HG03045 (cell line): ENCODE results near the gene ZNF275.
"Not testable (repeated sequence)": the region's sequence is repeated elsewhere in the genome, so short reads cannot be mapped to it uniquely, and the experiment has no call there.

Source experiments
- ATAC-seq: cut with Tn5 transposase; IDR thresholded peaks from one replicate; pipeline ENCODE4 v1.9.1; 2021; ENCODE audit warnings: mild to moderate bottlenecking, moderate library complexity; ENCODE audit not compliant: unreplicated experiment

The ZNF275 gene

DNA sequence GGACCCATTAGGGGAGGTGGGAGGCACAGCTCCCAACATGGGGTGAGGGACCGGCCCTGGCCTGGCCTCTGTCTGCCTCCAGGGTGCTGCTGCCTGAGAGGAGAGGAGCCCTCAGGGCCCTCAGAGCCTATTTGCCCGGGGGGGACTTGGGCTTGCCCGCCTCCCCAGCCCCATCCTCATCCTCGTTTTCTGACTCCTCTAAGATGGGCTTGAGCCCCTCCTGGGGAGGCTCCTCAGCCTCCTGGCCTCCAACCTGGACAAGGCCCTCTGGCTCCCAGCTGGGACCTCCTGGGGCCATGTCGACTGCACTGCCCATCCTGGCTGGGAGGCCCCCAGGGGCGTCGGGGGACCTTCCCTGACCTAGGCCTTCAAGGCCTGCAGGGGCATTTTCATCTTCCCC is 15.1 kb upstream of the ZNF275 start:
- no peak for ATAC-seq

- ATAC-seq: no peak
Measured at GRCh38 chrX:153319295-153320046, 14.5 kb upstream of the ZNF275 start.

DNA sequence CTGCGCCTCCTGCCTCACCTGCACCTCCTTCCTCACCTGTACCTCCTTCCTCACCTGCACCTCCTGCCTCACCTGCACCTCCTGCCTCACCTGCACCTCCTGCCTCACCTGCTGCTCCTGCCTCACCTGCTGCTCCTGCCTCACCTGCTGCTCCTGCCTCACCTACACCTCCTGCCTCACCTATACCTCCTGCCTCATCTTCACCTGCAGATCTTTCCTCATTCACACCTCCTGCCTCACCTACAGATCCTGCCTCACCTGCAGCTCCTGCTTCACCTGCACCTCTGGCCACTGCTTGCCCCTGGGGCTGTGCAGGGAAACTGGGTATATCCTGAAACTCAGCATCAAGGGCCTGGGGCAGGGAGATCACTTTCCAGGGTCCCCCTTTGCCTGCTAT is 13.9 kb upstream of the ZNF275 start:
- not testable (repeated sequence) for ATAC-seq

DNA sequence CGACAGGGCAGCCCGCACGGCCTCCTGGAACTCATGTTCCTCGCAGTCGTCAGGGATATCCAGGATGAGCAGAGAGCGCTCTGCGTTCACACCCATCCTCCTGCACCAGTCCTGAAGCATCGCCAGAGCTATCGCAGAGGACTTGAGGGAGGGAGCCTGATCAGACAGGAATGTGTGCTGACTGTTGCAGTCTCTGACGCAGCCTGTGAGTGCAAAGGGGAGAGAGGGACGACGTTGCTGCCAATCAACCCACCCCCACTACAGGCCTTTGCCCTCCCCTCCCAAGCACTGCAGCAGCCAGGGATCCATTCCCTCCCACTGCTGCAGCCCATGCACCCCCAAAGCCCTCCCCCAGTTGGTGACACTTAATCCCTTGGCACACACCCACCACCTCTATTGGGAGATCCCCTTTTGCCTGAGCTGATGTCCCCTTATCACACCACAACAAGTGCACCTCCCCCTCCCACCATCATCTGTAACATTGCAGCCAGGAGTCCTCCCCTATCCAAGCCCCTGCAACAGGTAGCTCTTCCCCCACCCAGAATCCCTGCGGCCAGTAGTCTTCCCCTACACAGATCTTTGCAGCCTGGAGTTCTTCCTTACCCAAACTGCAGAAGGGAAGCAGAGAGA is 13.3 kb upstream of the ZNF275 start:
- ATAC-seq: no peak

DNA sequence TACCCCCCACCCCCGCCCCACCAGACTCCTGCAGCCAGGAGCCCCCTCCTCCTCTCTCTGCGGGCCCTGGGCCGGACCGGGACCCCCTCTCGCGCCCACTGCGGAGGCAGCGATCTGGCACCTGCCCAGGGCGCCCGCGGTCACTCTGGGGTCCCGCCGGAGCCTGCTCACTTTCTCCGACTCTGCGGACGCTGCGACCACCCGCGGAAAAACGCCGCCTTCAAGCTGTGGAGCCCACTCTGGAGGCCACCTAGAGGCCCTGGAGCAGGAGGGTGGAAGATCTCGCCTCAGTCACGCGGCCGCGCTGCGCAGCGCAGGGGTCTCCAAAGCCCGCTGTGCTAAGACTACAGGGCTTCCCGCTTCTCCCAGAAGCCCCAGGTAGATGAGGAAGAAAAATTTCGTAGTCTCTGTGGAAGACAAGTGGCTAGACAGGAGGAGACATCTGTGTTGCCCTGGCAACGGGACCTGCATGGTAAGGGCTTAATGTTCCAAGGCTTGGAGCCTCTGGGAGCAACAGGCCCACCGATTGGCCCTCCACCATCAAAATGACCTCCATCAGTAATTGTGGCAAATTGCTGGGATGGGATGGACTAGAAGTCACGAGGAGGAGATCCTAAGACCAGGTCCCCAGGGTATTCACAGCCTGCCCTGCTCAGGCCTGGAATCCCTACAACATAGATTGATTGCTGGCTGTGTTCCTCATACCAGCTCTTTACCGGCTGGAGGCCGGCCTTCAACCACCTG is 12.4 kb upstream of the ZNF275 start, which contains the start of gene PNMA6F:
Gene PNMA6F, minus strand, starts transcription at position 387 of the 744 bp plus-strand sequence. CDS start 1,093 bp downstream, outside the sequence.
- ATAC-seq: no peak

DNA sequence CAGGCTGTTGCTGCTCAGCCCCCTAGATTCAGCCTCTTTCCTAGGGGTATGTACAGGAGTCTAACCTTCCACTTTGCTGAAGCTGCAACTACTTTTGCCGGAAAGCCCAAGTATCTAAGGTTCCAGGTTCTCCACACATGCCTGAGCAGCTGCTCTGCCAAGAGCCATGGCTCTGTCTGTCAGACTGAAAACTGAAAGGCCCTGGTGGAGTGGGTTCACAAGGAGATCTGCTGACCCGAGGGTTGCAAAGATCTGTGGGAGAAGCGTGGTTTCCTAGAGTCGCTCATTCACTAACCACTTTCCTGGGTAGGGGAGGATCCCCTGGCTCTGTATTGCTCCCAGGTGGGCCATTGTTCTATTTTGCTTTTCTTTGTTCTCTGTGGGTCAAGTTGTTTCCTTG is 6.4 kb upstream of the ZNF275 start:
- ATAC-seq: no peak

DNA sequence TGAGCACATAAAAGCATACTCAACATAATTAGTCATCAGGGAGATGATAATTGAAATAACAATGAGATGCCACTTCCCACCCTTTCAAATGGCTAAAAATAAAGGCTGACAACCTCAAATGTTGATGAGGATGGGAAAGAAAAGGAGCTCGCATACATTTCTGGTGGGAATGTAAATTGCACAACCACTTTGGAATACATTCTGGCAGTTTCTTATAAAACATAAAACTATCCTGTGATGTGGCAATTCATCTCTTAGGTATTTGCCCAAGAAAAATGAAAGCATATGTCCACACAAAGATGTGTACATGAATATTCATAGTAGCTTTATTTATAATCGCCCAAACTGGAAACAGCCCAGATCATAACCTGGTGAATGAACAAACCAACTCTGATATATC is 687 bp upstream of the ZNF275 start:
- ATAC-seq: no peak

DNA sequence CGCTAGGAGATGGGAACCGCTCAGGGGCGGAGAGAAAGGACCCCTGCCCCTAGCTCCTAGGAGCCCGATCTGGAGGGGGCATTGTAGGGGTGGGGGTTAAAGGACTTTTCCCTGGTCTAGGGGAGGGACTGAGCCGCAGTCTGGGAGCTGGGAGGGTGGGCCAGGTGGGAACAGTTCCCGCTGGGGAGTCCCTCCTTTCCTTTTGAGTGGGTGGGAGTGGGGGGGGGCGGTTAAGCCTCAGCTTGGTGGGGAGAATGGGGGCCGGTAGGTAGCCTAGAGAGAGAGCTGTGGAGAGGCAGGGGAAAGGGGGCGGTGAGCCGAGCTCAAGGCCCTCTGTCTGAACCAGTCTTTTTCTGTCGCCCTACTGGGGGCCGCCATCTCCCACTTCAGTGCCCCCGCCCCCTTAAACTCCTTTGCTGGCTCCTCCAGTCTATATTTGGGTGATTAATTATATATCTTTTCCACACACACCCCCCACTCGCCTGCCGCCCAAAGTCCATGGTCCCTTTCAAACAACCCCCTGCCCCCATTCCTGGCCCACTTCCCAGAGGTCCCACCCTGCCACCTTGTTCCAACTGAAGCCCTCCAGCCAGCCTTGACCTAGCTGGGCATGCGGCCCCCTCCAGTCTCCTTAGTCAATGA is 822 bp downstream of the ZNF275 start:
- no peak for ATAC-seq

DNA sequence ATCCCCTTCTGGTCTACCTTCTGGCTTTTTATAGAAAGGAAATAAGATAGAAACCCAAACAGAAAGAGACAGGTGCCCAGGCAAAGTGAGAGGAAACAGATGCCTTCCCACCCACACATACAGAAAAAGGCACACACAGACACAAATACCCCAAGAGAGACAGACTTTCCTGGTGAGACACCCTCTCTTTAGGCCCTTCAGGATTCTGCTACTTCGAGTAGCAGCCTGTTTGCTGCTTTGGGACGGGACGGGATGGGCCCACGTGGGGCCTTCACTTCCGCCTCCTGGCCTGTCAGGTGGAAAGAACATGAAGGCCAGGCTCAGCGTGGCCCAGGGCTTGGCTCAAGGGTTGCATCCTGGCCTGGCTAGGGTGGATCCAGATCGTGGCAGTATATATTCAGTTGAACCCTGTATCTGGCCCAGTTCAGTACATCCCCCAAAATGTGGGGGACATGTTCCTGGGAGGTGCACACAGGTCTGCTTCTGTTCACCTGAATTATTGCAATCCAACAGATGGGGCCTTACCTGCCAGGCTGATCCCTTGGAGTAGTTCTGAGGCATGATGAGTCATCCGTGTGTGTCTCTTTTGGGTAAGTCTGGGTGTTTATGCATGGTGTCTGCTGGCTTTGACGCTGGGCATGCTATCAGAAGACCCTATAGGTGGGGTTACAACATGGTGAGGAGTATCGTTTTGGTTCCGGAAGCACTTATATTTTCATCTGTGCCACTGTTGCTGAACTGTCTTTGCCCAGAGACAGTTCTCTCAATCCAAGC is 2.4 kb downstream of the ZNF275 start:
- no peak for ATAC-seq

GRCh38 chrX:153336988-153337387 is 3.0 kb downstream of the ZNF275 start:
- ATAC-seq: no peak

GRCh38 chrX:153338836-153339235 is 4.9 kb downstream of the ZNF275 start:
- ATAC-seq: no peak

DNA sequence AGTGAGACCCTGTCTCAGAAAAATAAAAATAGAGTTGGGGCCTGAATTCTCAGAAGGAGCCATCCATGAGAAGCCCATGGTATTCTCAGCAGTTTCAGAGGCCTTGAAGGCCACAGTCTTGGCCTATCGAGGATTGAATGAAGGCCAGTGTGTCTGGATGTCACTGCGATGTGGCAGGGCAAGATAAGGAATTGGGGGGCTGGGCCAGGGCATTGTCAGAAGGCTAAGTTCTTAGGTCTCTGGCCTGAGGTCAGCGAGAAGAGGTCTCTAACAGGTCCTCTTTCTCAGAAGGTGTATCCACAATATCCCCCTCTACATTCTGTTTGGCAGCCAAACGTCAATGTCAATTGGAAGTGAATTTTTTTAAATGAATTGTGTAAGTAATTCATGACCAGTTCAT is 5.7 kb downstream of the ZNF275 start:
- ATAC-seq: no peak

- ATAC-seq: no peak
Measured at GRCh38 chrX:153340111-153340510, 6.2 kb downstream of the ZNF275 start.

DNA sequence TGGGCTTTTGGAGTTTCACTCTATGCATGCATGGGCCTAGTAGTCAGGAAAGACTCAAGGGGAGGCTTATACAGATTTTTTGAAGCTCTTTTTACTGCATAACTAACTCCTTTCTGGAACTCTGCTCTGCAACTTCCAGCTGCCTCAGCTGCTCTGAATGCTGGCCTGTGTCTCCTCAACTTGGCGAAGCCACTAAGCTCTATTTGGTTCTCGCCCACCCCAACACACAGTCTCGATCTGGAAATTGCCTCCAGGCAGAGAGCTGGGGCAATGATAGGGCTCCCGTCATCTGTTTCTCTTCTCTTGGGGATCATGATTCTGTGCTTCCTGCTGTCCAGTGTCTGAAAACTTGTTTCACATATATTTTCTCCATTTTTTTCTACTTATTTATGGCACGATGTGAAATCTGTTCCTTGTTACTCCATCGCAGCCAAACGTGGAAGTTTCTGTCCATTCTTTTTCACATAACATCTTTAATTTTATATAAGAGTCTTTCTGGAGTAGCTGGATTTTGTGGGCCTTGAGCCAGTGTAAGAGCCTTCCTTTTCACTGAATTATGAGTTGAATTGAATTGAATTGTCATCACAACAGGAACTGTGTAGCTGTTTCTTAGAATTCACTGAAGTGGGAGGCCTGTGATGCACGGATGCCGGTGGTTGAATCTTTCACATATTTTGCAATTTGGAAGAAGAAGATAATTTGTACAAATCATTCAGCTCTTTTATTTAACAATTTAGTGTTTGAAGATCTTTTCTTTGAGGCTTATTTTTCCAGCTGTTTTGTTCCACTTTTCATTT is 9.0 kb downstream of the ZNF275 start:
- ATAC-seq: no peak

DNA sequence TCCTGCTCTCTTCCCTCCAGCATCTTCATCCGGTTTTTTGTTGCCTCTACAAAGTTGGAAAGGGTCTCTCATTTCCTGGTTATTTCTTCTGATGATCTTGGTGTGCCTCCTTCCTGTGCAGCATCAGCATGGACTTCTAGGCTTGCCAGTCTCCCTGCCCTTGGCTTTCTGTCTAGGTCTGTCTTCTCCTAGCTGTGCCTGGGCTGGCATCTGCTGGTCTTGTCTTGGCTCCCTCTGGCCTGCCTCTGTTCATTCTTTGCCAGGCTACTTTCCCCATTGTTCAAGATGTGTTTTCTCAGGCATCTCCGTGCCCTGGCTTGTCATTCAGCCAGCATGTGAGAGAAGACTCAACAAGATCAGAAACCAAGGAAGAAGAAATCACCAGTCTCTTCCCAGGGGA is 9.7 kb downstream of the ZNF275 start:
- ATAC-seq: no peak

DNA sequence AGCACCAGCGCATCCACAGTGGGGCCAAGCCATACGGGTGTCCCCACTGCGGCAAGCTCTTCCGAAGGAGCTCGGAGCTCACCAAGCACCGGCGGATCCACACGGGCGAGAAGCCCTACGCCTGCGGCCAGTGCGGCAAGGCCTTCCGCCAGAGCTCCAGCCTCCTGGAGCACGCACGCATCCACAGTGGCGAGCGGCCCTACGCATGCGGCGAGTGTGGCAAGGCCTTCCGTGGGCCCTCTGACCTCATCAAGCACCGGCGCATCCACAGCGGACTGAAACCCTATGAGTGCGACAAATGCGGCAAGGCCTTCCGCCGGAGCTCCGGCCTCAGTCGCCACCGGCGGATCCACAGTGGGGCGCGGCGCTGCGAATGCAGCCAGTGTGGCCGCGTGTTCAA is 13.6 kb downstream of the ZNF275 start:
- no peak for ATAC-seq

DNA sequence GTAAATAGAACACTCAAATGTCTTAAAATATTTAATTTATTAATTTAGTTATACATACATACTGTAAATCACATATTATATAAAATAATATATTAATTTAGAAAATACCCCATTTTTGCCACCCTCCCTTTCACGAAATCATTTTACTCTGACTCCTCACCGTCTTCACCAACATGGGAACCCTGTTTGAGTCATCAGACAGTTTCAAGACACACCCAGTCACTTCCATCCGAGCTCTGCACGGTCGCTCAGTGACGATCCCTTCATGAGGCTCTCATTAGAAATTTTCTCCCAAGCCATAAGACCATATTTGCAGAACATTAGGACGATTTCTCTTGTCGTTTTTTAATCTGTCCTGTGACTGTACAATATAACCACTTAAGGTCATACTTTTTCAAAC is 14.5 kb downstream of the ZNF275 start:
- no peak for ATAC-seq

DNA sequence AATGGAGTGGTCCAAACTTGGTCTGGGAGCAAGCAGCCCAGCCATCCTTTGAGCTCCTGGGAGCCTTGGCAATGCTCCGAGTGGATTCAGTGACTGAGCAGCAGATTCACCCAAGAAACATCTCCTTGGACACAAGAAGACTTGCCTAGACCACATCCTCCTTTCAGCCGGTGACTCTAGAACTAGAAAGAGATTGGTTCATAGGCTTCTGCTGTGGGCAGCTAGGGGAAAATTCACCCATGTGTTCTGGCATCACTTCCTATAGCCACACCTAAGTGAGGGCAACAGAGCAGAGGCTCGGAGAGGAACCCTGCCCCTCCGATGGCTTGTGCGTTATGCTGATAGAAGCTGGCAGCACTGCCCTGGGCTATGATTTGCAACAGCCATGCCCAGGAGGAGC is 16.0 kb downstream of the ZNF275 start:
- no peak for ATAC-seq

DNA sequence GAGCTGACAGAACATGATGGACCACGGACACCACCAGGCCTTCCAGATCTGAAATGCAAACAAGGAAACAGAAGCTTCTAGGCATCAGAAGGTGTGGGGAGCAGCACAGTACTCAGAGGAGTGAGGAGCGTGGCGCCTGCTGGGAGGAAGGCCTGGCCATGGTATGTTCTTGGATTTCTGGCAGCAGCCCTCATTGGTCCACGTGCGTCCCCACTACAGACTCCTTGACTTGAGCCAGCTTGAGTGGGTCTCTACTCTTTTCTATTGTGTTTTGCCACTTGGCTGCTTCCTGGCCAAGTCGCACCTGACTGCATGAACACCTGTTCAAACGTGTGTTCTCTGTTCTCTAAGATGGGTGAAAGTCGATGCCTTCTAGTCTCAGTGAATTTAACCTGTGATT is 18.0 kb downstream of the ZNF275 start:
- no peak for ATAC-seq

GRCh38 chrX:153352858-153353257 is 18.9 kb downstream of the ZNF275 start:
- no peak for ATAC-seq
